Caco-2 (cell line): ENCODE results near the gene OR2AG2. TPM values are rescaled to one million over a fixed set of nuclear protein-coding genes. Genes with fewer than 3 reads are reported as not detected.

Experiments used
- BruUV-seq: library from RNA; stranded (reverse); fragments of 400-500 nt; replicated peaks from 2 replicates; lab custom pipeline; 2021; lab: Mats Ljungman, UMichigan
- CTCF ChIA-PET: fragments of 300-600 bp; sonication (Branson Sonifier 250); formaldehyde crosslinking; loops from one replicate; lab custom pipeline; 2022; ENCODE audit warnings: antibody characterized with exemption; lab: Charles Lee
- POLR2A ChIA-PET: fragments of 300-600 bp; sonication (Branson Sonifier 250); formaldehyde crosslinking; loops from one replicate; lab custom pipeline; 2022; ENCODE audit warnings: antibody characterized with exemption; lab: Charles Lee
- DNase-seq, 2 experiments: peaks; one replicate each; pipeline versions ENCODE4 v3.0.0 to v3.0.0-alpha.2; 2020 to 2022
- H3K27me3 ChIP-seq: replicated peaks from 2 replicates; pipeline ENCODE4 v1.6.0; 2011; ENCODE audit warnings: low read length; ENCODE audit not compliant: control insufficient read depth, insufficient read depth
- H3K36me3 ChIP-seq: 2 replicates; pipeline ENCODE4 v1.5.1; 2011; ENCODE audit warnings: low read length; ENCODE audit not compliant: control insufficient read depth, insufficient read depth
- H3K4me1 ChIP-seq: fragments of 250-450 bp; sonication (Bioruptor Pico); 2 replicates; pipeline ENCODE4 v1.5.1; 2020; ENCODE audit warnings: mild to moderate bottlenecking
- H3K4me3 ChIP-seq: 2 replicates; pipeline ENCODE4 v1.5.1; 2011; ENCODE audit warnings: low read depth, mild to moderate bottlenecking, control low read depth, low read length
- H3K9me3 ChIP-seq: fragments of 250-450 bp; sonication (Bioruptor Pico); 2 replicates; pipeline ENCODE4 v1.5.1; 2020; ENCODE audit warnings: mild to moderate bottlenecking, moderate library complexity
- H3K27ac Mint-ChIP-seq: one replicate; pipeline ENCODE4 v1.8.0; 2022; ENCODE audit warnings: mixed read lengths; ENCODE audit not compliant: unreplicated experiment
- H3K27me3 Mint-ChIP-seq: one replicate; pipeline ENCODE4 v1.8.0; 2022; ENCODE audit warnings: mixed read lengths; ENCODE audit not compliant: insufficient read depth, unreplicated experiment
- H3K36me3 Mint-ChIP-seq: one replicate; pipeline ENCODE4 v1.8.0; 2022; ENCODE audit warnings: mild to moderate bottlenecking, mixed read lengths; ENCODE audit not compliant: insufficient read depth, unreplicated experiment
- H3K4me1 Mint-ChIP-seq: one replicate; pipeline ENCODE4 v1.8.0; 2022; ENCODE audit warnings: low read depth, mixed read lengths; ENCODE audit not compliant: unreplicated experiment
- H3K4me3 Mint-ChIP-seq: one replicate; pipeline ENCODE4 v1.8.0; 2022; ENCODE audit warnings: mild to moderate bottlenecking, moderate library complexity, mixed read lengths; ENCODE audit not compliant: unreplicated experiment
- H3K9me3 Mint-ChIP-seq: one replicate; pipeline ENCODE4 v1.8.0; 2022; ENCODE audit warnings: mixed read lengths; ENCODE audit not compliant: unreplicated experiment
- intact Hi-C: fragments of 100-400 bp; cut with micrococcal nuclease; formaldehyde crosslinking; loops from one replicate; pipeline ENCODE4 v1.10.0; 2022; ENCODE audit not compliant: unreplicated experiment
- total RNA-seq: library from RNA; stranded (reverse); gene quantifications from 2 replicates; pipeline ENCODE4 v1.2.3, GENCODE V29; 2022
- TF ChIP-seq, protein P1 (sequence below), 2 experiments: fragments of 200-600 bp in 1 of 2; IDR thresholded peaks; 1 replicate in 1 of 2; 2 replicates in 1 of 2; pipeline versions ENCODE4 v1.5.1 to v1.8.0; 2011 to 2022; ENCODE audit warnings: antibody characterized with exemption in 1 of 2, control low read depth in 1 of 2, inconsistent platforms in 1 of 2, low read depth in 1 of 2, low read length in 1 of 2, mild to moderate bottlenecking in 1 of 2, moderate library complexity in 1 of 2; ENCODE audit not compliant: insufficient read depth in 1 of 2, severe bottlenecking in 1 of 2, unreplicated experiment in 1 of 2

OR2AG2 gene
- total RNA-seq, 1 experiment from 2014 or later: not detected

DNA sequence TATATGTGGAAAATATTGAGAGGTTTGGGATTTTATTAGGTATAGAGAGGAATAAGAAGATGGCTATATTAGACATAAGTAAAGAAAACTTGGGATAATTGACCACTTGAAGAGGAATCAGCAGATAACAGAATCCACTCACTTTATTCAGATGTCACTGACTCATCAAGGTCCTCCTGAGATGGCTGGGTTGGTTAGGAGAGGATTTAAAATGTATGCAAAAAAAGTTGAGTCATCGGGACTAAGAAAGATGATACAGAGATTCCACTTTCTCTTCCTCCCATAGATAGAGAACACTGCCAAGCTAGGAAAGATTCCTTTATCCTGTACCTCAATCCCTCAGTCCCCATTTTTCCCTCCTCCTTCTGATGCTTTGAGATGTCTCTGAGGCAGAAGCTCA is 27.6 kb upstream of the OR2AG2 start, which contains the start of gene OR6A2:
OR6A2 (minus strand) TSS at position 288 of the 400 bp plus-strand sequence. CDS start 3,981 bp downstream, outside the sequence.
- no peaks in the 10 kb centered on the region for H3K9me3 Mint-ChIP-seq
- Histone ChIP-seq H3K36me3 (no peaks in the 10 kb centered on the region), H3K9me3 (no peaks in the 10 kb centered on the region), H3K27me3 (no peaks in the 10 kb centered on the region), H3K4me1 (no peaks in the 10 kb centered on the region), H3K4me3 (no peak within 1 kb of the TSS)
- H3K36me3 Mint-ChIP-seq: no peaks in the 10 kb centered on the region
- BruUV-seq: no TSS peak
- no peak within 1 kb of the TSS for H3K4me3 Mint-ChIP-seq
- intact Hi-C loops: no loop called here
- H3K4me1 Mint-ChIP-seq: no peaks in the 10 kb centered on the region
- ChIA-PET CTCF (interaction anchor here (1.0 kb wide), 1 partner anchor 13 kb away, joined by 3 read pairs; no protein-coding TSS in a partner anchor), POLR2A (no interaction called here)
- TF ChIP-seq, protein P1, sequence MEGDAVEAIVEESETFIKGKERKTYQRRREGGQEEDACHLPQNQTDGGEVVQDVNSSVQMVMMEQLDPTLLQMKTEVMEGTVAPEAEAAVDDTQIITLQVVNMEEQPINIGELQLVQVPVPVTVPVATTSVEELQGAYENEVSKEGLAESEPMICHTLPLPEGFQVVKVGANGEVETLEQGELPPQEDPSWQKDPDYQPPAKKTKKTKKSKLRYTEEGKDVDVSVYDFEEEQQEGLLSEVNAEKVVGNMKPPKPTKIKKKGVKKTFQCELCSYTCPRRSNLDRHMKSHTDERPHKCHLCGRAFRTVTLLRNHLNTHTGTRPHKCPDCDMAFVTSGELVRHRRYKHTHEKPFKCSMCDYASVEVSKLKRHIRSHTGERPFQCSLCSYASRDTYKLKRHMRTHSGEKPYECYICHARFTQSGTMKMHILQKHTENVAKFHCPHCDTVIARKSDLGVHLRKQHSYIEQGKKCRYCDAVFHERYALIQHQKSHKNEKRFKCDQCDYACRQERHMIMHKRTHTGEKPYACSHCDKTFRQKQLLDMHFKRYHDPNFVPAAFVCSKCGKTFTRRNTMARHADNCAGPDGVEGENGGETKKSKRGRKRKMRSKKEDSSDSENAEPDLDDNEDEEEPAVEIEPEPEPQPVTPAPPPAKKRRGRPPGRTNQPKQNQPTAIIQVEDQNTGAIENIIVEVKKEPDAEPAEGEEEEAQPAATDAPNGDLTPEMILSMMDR (IDR thresholded peaks at IDR 0.05; ENCODE audit: insufficient read depth in 1 of 2, low read depth in 1 of 2, low read length in 1 of 2, severe bottlenecking in 1 of 2, unreplicated experiment in 1 of 2): no peak
- DNase-seq: no peak
- peaks cover 17% of the 10 kb centered on the region for H3K27me3 Mint-ChIP-seq
- H3K27ac Mint-ChIP-seq: no peak within 1 kb of the TSS

- intact Hi-C loops: no loop called here
- no peaks in the 10 kb centered on the region for H3K36me3 ChIP-seq
- no peaks in the 10 kb centered on the region for H3K36me3 Mint-ChIP-seq
- H3K9me3 Mint-ChIP-seq: no peaks in the 10 kb centered on the region
- H3K27me3 ChIP-seq: no peaks in the 10 kb centered on the region; the same call in 1 of the 2 replicates
- H3K9me3 ChIP-seq: no peaks in the 10 kb centered on the region
- peaks cover 14% of the 10 kb centered on the region for H3K27me3 Mint-ChIP-seq
- no peak overlapping the region for H3K27ac Mint-ChIP-seq
- no peak overlapping the region for H3K4me3 Mint-ChIP-seq
- DNase-seq: no peak
- ChIA-PET CTCF (no interaction called here), POLR2A (no interaction called here)
- no peaks in the 10 kb centered on the region for H3K4me1 Mint-ChIP-seq
- H3K4me3 ChIP-seq: no peak overlapping the region
- no peaks in the 10 kb centered on the region for H3K4me1 ChIP-seq
- no TSS peak for BruUV-seq
- TF ChIP-seq, protein P1 (IDR thresholded peaks at IDR 0.05; ENCODE audit: insufficient read depth in 1 of 2, low read depth in 1 of 2, low read length in 1 of 2, severe bottlenecking in 1 of 2, unreplicated experiment in 1 of 2): no peak
Measured at GRCh38 chr11:6794639-6795038, 22.9 kb upstream of the OR2AG2 start.

GRCh38 chr11:6790546-6790945 is 18.8 kb upstream of the OR2AG2 start:
- no peaks in the 10 kb centered on the region for H3K9me3 ChIP-seq
- TF ChIP-seq, protein P1 (IDR thresholded peaks at IDR 0.05; ENCODE audit: insufficient read depth in 1 of 2, low read depth in 1 of 2, low read length in 1 of 2, severe bottlenecking in 1 of 2, unreplicated experiment in 1 of 2): no peak
- intact Hi-C loops: no loop called here
- H3K4me3 ChIP-seq: no peak overlapping the region
- ChIA-PET CTCF (no interaction called here), POLR2A (no interaction called here)
- no peaks in the 10 kb centered on the region for H3K9me3 Mint-ChIP-seq
- no peaks in the 10 kb centered on the region for H3K4me1 ChIP-seq
- no TSS peak for BruUV-seq
- H3K27ac Mint-ChIP-seq: no peak overlapping the region
- DNase-seq: no peak
- no peaks in the 10 kb centered on the region for H3K36me3 ChIP-seq
- H3K4me3 Mint-ChIP-seq: no peak overlapping the region
- H3K27me3 ChIP-seq: no peaks in the 10 kb centered on the region; the same call in 1 of the 2 replicates
- no peaks in the 10 kb centered on the region for H3K36me3 Mint-ChIP-seq
- peaks cover 18% of the 10 kb centered on the region for H3K27me3 Mint-ChIP-seq
- H3K4me1 Mint-ChIP-seq: no peaks in the 10 kb centered on the region
